IMR-90 (cell line): Measurements from ENCODE around the gene CHD3. TPM values are rescaled to one million over a fixed set of nuclear protein-coding genes. Genes with fewer than 3 reads are reported as not detected.

Experiments
- ATAC-seq: fragments of 200-7000 bp; cut with Tn5 transposase; 2 replicates; pipeline ENCODE4 v1.9.1; 2020; ENCODE audit warnings: low read depth, mild to moderate bottlenecking, moderate library complexity
- BruUV-seq: library from RNA; stranded (reverse); fragments of 400-500 nt; replicated peaks from 2 replicates; lab custom pipeline; 2021; lab: Mats Ljungman, UMichigan
- CTCF ChIA-PET: fragments of 300-600 bp; formaldehyde crosslinking; extraction: SDS; loops from one replicate; lab custom pipeline; 2021; ENCODE audit warnings: antibody characterized with exemption; lab: Yijun Ruan, JAX
- POLR2A ChIA-PET: fragments of 300-600 bp; sonication (Branson Sonifier 250); formaldehyde crosslinking; loops from one replicate; lab custom pipeline; 2022; ENCODE audit warnings: antibody characterized with exemption; ENCODE audit not compliant: unreplicated experiment; lab: Charles Lee
- DNase-seq: peaks from one replicate; pipeline ENCODE4 v3.0.0; 2013
- H2AFZ ChIP-seq: replicated peaks from 2 replicates; pipeline ENCODE3; 2013; ENCODE audit warnings: low read length, mild to moderate bottlenecking; ENCODE audit not compliant: poor library complexity
- H2AK5ac ChIP-seq: 2 replicates; pipeline ENCODE4 v1.6.1; 2013; ENCODE audit warnings: low read depth, low read length, inconsistent platforms
- H2AK9ac ChIP-seq: replicated peaks from 2 replicates; pipeline ENCODE3; 2013; ENCODE audit warnings: mild to moderate bottlenecking, low read depth, low read length, moderate library complexity; ENCODE audit not compliant: poor library complexity
- H2BK120ac ChIP-seq: 2 replicates; pipeline ENCODE4 v1.6.1; 2013; ENCODE audit warnings: low read depth, low read length, inconsistent platforms
- H2BK15ac ChIP-seq: 3 replicates; pipeline ENCODE4 v1.6.1; 2013; ENCODE audit warnings: low read depth, low read length, inconsistent platforms
- H2BK20ac ChIP-seq: 2 replicates; pipeline ENCODE4 v1.6.1; 2013; ENCODE audit warnings: low read depth, mild to moderate bottlenecking, inconsistent platforms, low read length, moderate library complexity
- H2BK5ac ChIP-seq: 2 replicates; pipeline ENCODE4 v1.6.1; 2013; ENCODE audit warnings: mild to moderate bottlenecking, low read depth, low read length, inconsistent platforms; ENCODE audit not compliant: poor library complexity, severe bottlenecking
- H3K14ac ChIP-seq: replicated peaks from 2 replicates; pipeline ENCODE4 v1.6.1; 2013; ENCODE audit warnings: low read depth, low read length, inconsistent platforms
- H3K18ac ChIP-seq: 2 replicates; pipeline ENCODE4 v1.6.1; 2013; ENCODE audit warnings: low read depth, low read length, control low read depth
- H3K23ac ChIP-seq: 2 replicates; pipeline ENCODE4 v1.6.1; 2013; ENCODE audit warnings: low read depth, low read length, inconsistent platforms
- H3K27ac ChIP-seq: 2 replicates; pipeline ENCODE4 v1.5.1; 2013; ENCODE audit warnings: mild to moderate bottlenecking, control low read depth, low read length; ENCODE audit not compliant: insufficient read depth
- H3K27me3 ChIP-seq: 2 replicates; pipeline ENCODE4 v1.6.1; 2013; ENCODE audit warnings: low read length; ENCODE audit not compliant: control insufficient read depth, insufficient read depth
- H3K36me3 ChIP-seq: 2 replicates; pipeline ENCODE4 v1.6.1; 2013; ENCODE audit warnings: low read length, mixed read lengths; ENCODE audit not compliant: control insufficient read depth, insufficient read depth
- H3K4ac ChIP-seq: 2 replicates; pipeline ENCODE4 v1.6.1; 2013; ENCODE audit warnings: low read depth, low read length, inconsistent platforms
- H3K4me1 ChIP-seq: 2 replicates; pipeline ENCODE4 v1.6.1; 2013; ENCODE audit warnings: low read length, mixed read lengths; ENCODE audit not compliant: control insufficient read depth, insufficient read depth
- H3K4me2 ChIP-seq: 2 replicates; pipeline ENCODE4 v1.6.1; 2013; ENCODE audit warnings: low read depth, mild to moderate bottlenecking, control low read depth, low read length, moderate library complexity
- H3K4me3 ChIP-seq: 2 replicates; pipeline ENCODE4 v1.5.1; 2013; ENCODE audit warnings: low read depth, mild to moderate bottlenecking, control low read depth, low read length, moderate library complexity; ENCODE audit not compliant: insufficient read depth
- H3K56ac ChIP-seq: 2 replicates; pipeline ENCODE4 v1.6.1; 2013; ENCODE audit warnings: low read length, inconsistent platforms; ENCODE audit not compliant: insufficient read depth; ENCODE audit errors: extremely low read depth
- H3K79me1 ChIP-seq, 2 experiments: 2 replicates each; pipeline ENCODE4 v1.6.1; 2013; ENCODE audit warnings: low read length in 2 of 2, inconsistent platforms in 1 of 2, low read depth in 1 of 2
- H3K9ac ChIP-seq: 2 replicates; pipeline ENCODE4 v1.6.1; 2013; ENCODE audit warnings: low read depth, low read length, control low read depth
- H3K9me1 ChIP-seq: 2 replicates; pipeline ENCODE4 v1.6.1; 2013; ENCODE audit warnings: low read length, inconsistent platforms; ENCODE audit not compliant: insufficient read depth
- H3K9me3 ChIP-seq: 2 replicates; pipeline ENCODE4 v1.6.1; 2013; ENCODE audit warnings: low read length; ENCODE audit not compliant: control insufficient read depth, insufficient read depth
- H4K20me1 ChIP-seq: 2 replicates; pipeline ENCODE4 v1.6.1; 2013; ENCODE audit warnings: low read length, inconsistent platforms; ENCODE audit not compliant: insufficient read depth
- H4K5ac ChIP-seq: 2 replicates; pipeline ENCODE4 v1.6.1; 2013; ENCODE audit warnings: mild to moderate bottlenecking, low read depth, low read length, control low read depth
- H4K8ac ChIP-seq, 2 experiments: 2 replicates each; pipeline ENCODE4 v1.6.1; 2013; ENCODE audit warnings: low read depth in 2 of 2, low read length in 2 of 2, control low read depth in 1 of 2, inconsistent platforms in 1 of 2
- H4K91ac ChIP-seq: 2 replicates; pipeline ENCODE4 v1.6.1; 2013; ENCODE audit warnings: low read depth, low read length, inconsistent platforms; ENCODE audit not compliant: insufficient read depth
- CTCF ChIP-seq: conservative IDR thresholded peaks from 2 replicates; pipeline ENCODE4 v1.5.1; 2012; ENCODE audit warnings: mild to moderate bottlenecking, low read depth, low read length, improper control_type of control experiment
- FOS ChIP-seq: fragments of 150-350 bp; IDR thresholded peaks from 2 replicates; pipeline ENCODE4 v1.6.1; 2016; ENCODE audit warnings: low read depth, low read length
- MAFK ChIP-seq: IDR thresholded peaks from 2 replicates; pipeline ENCODE4 v1.6.1; 2012; ENCODE audit warnings: low read depth, low read length, improper control_type of control experiment
- MXI1 ChIP-seq: IDR thresholded peaks from 2 replicates; pipeline ENCODE4 v1.6.1; 2012; ENCODE audit warnings: low read depth, mild to moderate bottlenecking, low read length, moderate library complexity, borderline replicate concordance
- POLR2A ChIP-seq: IDR thresholded peaks from 2 replicates; pipeline ENCODE4 v1.6.1; 2012; ENCODE audit warnings: mild to moderate bottlenecking, low read depth, low read length
- RCOR1 ChIP-seq: IDR thresholded peaks from 2 replicates; pipeline ENCODE4 v1.6.1; 2012; ENCODE audit warnings: mild to moderate bottlenecking, low read length, improper control_type of control experiment; ENCODE audit not compliant: insufficient replicate concordance
- WGBS, 2 experiments: methylation state at CpG; one replicate each; pipeline versions ENCODE4 v1.1.5 to v1.1.7; 2013; ENCODE audit warnings: missing lambda C conversion rate in 2 of 2; ENCODE audit not compliant: insufficient read length in 1 of 2; ENCODE audit errors: extremely low coverage in 2 of 2; 5-methylcytosine and 5-hydroxymethylcytosine counted together
- dilution Hi-C: fragments of 300-500 bp; cut with HindIII; formaldehyde crosslinking; loops from one replicate; pipeline ENCODE4 v1.14.3; 2018; ENCODE audit warnings: low sequenced_read_pairs; ENCODE audit not compliant: unreplicated experiment
- in situ Hi-C: fragments of 300-500 bp; cut with MboI; formaldehyde crosslinking; loops from 3 replicates; pipeline ENCODE4 v1.14.3; 2019; ENCODE audit warnings: low sequenced_read_pairs, inconsistent platforms, mixed read lengths
- intact Hi-C: fragments of 100-400 bp; cut with micrococcal nuclease; formaldehyde crosslinking; loops from 2 replicates; pipeline ENCODE4 v1.10.0; 2022
- polyA plus RNA-seq, 3 experiments: library from polyadenylated mRNA; depleted of rRNA; stranded (reverse); fragments of >200 nt; gene quantifications; 2 replicates each; pipeline ENCODE4 v1.2.3, GENCODE V29; 2012; ENCODE audit warnings: low replicate concordance in 1 of 3
- total RNA-seq: library from RNA; depleted of rRNA; stranded (reverse); fragments of >200 nt; gene quantifications from 2 replicates; pipeline ENCODE4 v1.2.3, GENCODE V29; 2012

The CHD3 gene
- total and polyA plus RNA-seq, 2 of the 4 experiments (the other 2 are of a cell fraction): 65.4 to 78.1 TPM

DNA sequence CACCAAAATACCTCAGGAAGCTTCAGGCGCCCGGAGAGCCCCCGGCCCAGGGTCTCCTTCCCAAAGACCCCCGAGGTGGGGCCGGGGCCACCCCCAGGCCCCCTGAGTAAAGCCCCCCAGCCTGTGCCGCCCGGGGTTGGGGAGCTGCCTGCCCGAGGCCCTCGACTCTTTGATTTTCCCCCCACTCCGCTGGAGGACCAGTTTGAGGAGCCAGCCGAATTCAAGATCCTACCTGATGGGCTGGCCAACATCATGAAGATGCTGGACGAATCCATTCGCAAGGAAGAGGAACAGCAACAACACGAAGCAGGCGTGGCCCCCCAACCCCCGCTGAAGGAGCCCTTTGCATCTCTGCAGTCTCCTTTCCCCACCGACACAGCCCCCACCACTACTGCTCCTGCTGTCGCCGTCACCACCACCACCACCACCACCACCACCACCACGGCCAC, 40.4 kb upstream of the CHD3 start:
- no peak overlapping the region for H4K91ac ChIP-seq
- H2BK20ac ChIP-seq: no peak overlapping the region
- H2AFZ ChIP-seq: no peak overlapping the region
- H3K4me1 ChIP-seq: peaks cover 7% of the 10 kb centered on the region
- no peak overlapping the region for H3K4ac ChIP-seq
- no peaks in the 10 kb centered on the region for H3K9me3 ChIP-seq
- no peaks in the 10 kb centered on the region for H3K9me1 ChIP-seq
- H2AK5ac ChIP-seq: no peak overlapping the region
- H3K27me3 ChIP-seq: no peaks in the 10 kb centered on the region
- no peak overlapping the region for H2BK15ac ChIP-seq
- no peak overlapping the region for H4K8ac ChIP-seq
- CTCF ChIA-PET: no interaction called here
- no peak overlapping the region for H2BK5ac ChIP-seq
- TSS peak; percentile 11 for BruUV-seq
- no peak overlapping the region for H3K4me2 ChIP-seq
- H3K79me1 ChIP-seq: peaks cover 14 to 49% of the 10 kb centered on the region in 2 experiments
- no peak for ATAC-seq
- H3K14ac ChIP-seq: no peak overlapping the region
- no peak overlapping the region for H3K18ac ChIP-seq
- no peak overlapping the region for H3K27ac ChIP-seq
- H4K20me1 ChIP-seq: peaks cover 53% of the 10 kb centered on the region
- H3K36me3 ChIP-seq: peaks cover 63% of the 10 kb centered on the region
- no peak for TF ChIP-seq MAFK
- no peak for TF ChIP-seq MXI1
- no peak for TF ChIP-seq CTCF
- TF ChIP-seq POLR2A: no peak
- TF ChIP-seq RCOR1: no peak
- no peak for TF ChIP-seq FOS
- H2BK120ac ChIP-seq: no peak overlapping the region
- in situ Hi-C loops: no loop called here
- no peak overlapping the region for H3K4me3 ChIP-seq
- dilution Hi-C loops: no loop called here
- 100% methylated on average over 1 of the region's 20 CpGs; no CpG with 5 or more reads in 1 of the 2 experiments for WGBS, 2 experiments
- no peak overlapping the region for H3K9ac ChIP-seq
- POLR2A ChIA-PET: no interaction called here
- no peak overlapping the region for H2AK9ac ChIP-seq
- intact Hi-C loops: no loop called here
- no peak overlapping the region for H3K56ac ChIP-seq
- no peak for DNase-seq
- no peak overlapping the region for H3K23ac ChIP-seq
- no peak overlapping the region for H4K5ac ChIP-seq
